Chondrocyte (in vitro differentiated cells): ENCODE results near the gene ACAP3. TPM values are rescaled to one million over a fixed set of nuclear protein-coding genes. Genes with fewer than 3 reads are reported as not detected.
A peak's percentile ranks its signal among the peaks of the same experiment; 100 is the strongest.

ENCODE experiments used
- DNase-seq: peaks from one replicate; pipeline ENCODE4 v3.0.0; 2021; ENCODE audit warnings: mixed read lengths, low spot score
- H3K27ac Mint-ChIP-seq: one replicate; pipeline ENCODE4 v1.8.0; 2021; ENCODE audit warnings: mild to moderate bottlenecking, moderate library complexity, mixed read lengths; ENCODE audit not compliant: unreplicated experiment
- H3K27me3 Mint-ChIP-seq: 2 replicates; pipeline ENCODE4 v1.8.0; 2021; ENCODE audit warnings: low read depth, mixed read lengths
- H3K36me3 Mint-ChIP-seq: 2 replicates; pipeline ENCODE4 v1.8.0; 2021; ENCODE audit warnings: low read depth, mixed read lengths
- H3K4me1 Mint-ChIP-seq: 2 replicates; pipeline ENCODE4 v1.8.0; 2021; ENCODE audit warnings: low read depth, mild to moderate bottlenecking, mixed read lengths
- H3K4me3 Mint-ChIP-seq: one replicate; pipeline ENCODE4 v1.8.0; 2021; ENCODE audit warnings: mild to moderate bottlenecking, moderate library complexity, mixed read lengths; ENCODE audit not compliant: unreplicated experiment
- H3K9me3 Mint-ChIP-seq: 2 replicates; pipeline ENCODE4 v1.8.0; 2021; ENCODE audit warnings: low read depth, mixed read lengths
- CTCF ChIP-seq: fragments of 200-600 bp; sonication (generic); IDR thresholded peaks from 2 replicates; pipeline ENCODE4 v1.5.0; 2021; ENCODE audit warnings: antibody characterized with exemption, mild to moderate bottlenecking, moderate library complexity
- total RNA-seq: library from RNA; stranded (reverse); gene quantifications from 3 replicates; pipeline ENCODE4 v1.2.1, GENCODE V29; 2021

ACAP3 gene
- total RNA-seq, 1 donor from 2014 or later: 51.9 TPM

DNA sequence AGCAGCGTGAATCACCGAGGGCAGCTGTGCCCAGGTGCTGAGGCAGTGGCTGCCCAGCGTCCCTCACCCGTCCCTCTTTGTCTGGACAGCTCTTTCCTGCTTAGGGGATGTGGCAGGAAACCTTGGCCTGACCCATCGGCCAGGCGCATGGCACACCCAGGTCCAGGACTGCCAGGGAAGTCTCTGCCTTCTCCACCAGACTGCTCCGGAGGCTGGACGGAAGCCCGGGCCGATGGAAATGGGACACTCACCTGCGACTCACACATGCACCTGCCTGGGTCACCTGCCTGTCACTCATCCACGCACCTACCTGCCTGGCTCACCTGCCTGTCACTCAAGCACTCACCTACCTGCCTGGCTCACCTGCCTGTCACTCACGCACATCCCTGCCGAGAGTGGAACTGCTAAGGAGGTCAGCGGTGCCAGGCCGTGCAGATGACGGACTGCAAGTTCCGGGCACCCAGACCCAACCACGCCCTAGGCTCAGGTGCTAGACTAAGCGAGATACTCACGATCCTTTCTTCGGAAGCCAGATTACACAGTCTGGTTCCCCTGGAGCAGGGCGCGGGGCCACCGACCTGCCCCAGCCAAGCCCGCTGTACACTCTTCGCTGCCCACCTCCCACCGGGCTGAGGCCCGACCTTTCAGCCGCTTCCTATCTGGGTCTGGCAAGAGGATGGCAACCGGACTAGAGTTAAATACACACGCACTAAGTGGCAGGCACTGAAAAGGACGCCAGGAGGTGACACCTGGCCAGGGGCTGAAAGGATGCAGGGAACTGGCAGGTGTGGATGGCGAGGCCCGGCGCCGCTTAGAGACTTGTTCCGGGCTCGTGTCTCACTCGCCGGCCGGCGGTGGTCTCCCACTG, 35.2 kb downstream of the ACAP3 start:
- Mint-ChIP-seq H3K4me1 (peaks cover 41% of the 10 kb centered on the region), H3K9me3 (no peaks in the 10 kb centered on the region), H3K27me3 (no peaks in the 10 kb centered on the region), H3K4me3 (peak overlapping the region; percentile 87), H3K36me3 (no peaks in the 10 kb centered on the region), H3K27ac (peak overlapping the region; percentile 93)
- TF ChIP-seq CTCF: peak; percentile 10
- DNase-seq: no peak

DNA sequence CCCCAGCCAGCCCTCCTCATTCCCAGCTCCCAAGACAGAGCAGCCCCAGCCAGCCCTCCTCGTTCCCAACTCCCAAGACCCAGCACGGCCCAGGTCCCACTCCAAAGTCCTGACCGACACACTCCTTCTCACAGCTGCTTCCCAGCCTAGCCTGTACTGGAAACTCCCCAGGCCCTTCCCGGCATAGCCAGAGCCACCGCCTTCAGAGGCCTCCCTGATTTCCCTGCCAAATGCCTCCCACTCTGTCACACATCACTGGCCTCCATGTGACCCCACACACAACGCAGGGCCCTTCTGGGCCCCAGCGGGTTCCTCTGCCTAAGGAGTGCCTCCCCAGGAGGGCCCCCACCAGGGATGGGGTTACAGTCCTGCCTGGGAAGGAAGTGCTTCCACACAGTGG, 36.9 kb downstream of the ACAP3 start:
- no peak for DNase-seq
- TF ChIP-seq CTCF: no peak
- H3K9me3 Mint-ChIP-seq: no peaks in the 10 kb centered on the region
- H3K27me3 Mint-ChIP-seq: no peaks in the 10 kb centered on the region
- peaks cover 45% of the 10 kb centered on the region for H3K4me1 Mint-ChIP-seq
- H3K4me3 Mint-ChIP-seq: peak overlapping the region; percentile 13
- peak overlapping the region; percentile 83 for H3K27ac Mint-ChIP-seq
- peaks cover 1% of the 10 kb centered on the region for H3K36me3 Mint-ChIP-seq

GRCh38 chr1:1268284-1268682, 39.4 kb downstream of the ACAP3 start:
- Mint-ChIP-seq H3K9me3 (no peaks in the 10 kb centered on the region), H3K27me3 (no peaks in the 10 kb centered on the region), H3K4me1 (peaks cover 57% of the 10 kb centered on the region), H3K36me3 (peaks cover 4% of the 10 kb centered on the region), H3K27ac (peak overlapping the region; percentile 32), H3K4me3 (no peak overlapping the region)
- TF ChIP-seq CTCF: no peak
- no peak for DNase-seq

GRCh38 chr1:1267488-1268283, 40.0 kb downstream of the ACAP3 start:
- no peak for TF ChIP-seq CTCF
- Mint-ChIP-seq H3K4me1 (peaks cover 52% of the 10 kb centered on the region), H3K27ac (peak overlapping the region; percentile 69), H3K4me3 (no peak overlapping the region), H3K9me3 (no peaks in the 10 kb centered on the region), H3K36me3 (peaks cover 6% of the 10 kb centered on the region), H3K27me3 (no peaks in the 10 kb centered on the region)
- DNase-seq: no peak

DNA sequence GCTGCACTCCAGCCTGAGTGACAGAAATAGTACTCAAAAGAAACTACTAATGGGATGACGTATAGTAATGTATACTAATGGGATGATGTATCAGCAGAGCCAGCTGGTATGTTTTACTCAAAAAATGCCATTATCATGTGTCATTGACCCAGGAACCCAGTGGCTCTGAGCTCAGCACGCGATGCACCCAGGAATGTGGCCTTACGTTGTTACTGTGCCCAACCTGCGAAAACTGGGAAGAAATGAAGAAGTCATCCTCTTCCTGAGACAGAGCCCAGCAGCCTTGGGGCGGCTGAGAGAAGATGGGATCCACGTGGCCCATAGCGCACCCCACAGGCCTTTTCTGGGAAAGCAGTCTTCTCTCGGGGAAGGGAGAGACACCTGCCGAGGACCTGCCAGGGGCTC, 42.9 kb downstream of the ACAP3 start:
- peak; percentile 82 for TF ChIP-seq CTCF
- peaks cover 31% of the 10 kb centered on the region for H3K4me1 Mint-ChIP-seq
- H3K27me3 Mint-ChIP-seq: no peaks in the 10 kb centered on the region
- H3K4me3 Mint-ChIP-seq: peak overlapping the region; percentile 24
- no peak for DNase-seq
- H3K27ac Mint-ChIP-seq: peak overlapping the region; percentile 98
- no peaks in the 10 kb centered on the region for H3K9me3 Mint-ChIP-seq
- H3K36me3 Mint-ChIP-seq: peaks cover 18% of the 10 kb centered on the region
